ENCODE data around the gene S100A2.
"Not testable (repeated sequence)": the region's sequence is repeated elsewhere in the genome, so short reads cannot be mapped to it uniquely, and the experiment has no call there.

Gene S100A2

GRCh38 chr1:153567621-153568366, 2.1 kb upstream of the S100A2 start:
- DNase-seq (ENCODE audit: low read depth) = no peak
- TF ChIP-seq, protein P1, sequence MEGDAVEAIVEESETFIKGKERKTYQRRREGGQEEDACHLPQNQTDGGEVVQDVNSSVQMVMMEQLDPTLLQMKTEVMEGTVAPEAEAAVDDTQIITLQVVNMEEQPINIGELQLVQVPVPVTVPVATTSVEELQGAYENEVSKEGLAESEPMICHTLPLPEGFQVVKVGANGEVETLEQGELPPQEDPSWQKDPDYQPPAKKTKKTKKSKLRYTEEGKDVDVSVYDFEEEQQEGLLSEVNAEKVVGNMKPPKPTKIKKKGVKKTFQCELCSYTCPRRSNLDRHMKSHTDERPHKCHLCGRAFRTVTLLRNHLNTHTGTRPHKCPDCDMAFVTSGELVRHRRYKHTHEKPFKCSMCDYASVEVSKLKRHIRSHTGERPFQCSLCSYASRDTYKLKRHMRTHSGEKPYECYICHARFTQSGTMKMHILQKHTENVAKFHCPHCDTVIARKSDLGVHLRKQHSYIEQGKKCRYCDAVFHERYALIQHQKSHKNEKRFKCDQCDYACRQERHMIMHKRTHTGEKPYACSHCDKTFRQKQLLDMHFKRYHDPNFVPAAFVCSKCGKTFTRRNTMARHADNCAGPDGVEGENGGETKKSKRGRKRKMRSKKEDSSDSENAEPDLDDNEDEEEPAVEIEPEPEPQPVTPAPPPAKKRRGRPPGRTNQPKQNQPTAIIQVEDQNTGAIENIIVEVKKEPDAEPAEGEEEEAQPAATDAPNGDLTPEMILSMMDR (IDR thresholded peaks at IDR 0.05; ENCODE audit: control insufficient read depth, insufficient read depth, low read depth, low read length, missing control alignments) = no peak
- no peak overlapping the region; the same call in 1 of the 2 replicates for H3K4me3 ChIP-seq (ENCODE audit: control insufficient read depth, low read depth, low read length)

GRCh38 chr1:153566414-153567371, 1.0 kb upstream of the S100A2 start:
- DNase-seq (ENCODE audit: low read depth) = peak; percentile 95
- H3K4me3 ChIP-seq (ENCODE audit: control insufficient read depth, low read depth, low read length) = peak overlapping the region; percentile 9
- TF ChIP-seq, protein P1 (IDR thresholded peaks at IDR 0.05; ENCODE audit: control insufficient read depth, insufficient read depth, low read depth, low read length, missing control alignments) = no peak

GRCh38 chr1:153563991-153564390, 1.7 kb downstream of the S100A2 start:
- TF ChIP-seq, protein P1 (IDR thresholded peaks at IDR 0.05; ENCODE audit: control insufficient read depth, insufficient read depth, low read depth, low read length, missing control alignments) = no peak
- no peak for DNase-seq (ENCODE audit: low read depth)

DNA sequence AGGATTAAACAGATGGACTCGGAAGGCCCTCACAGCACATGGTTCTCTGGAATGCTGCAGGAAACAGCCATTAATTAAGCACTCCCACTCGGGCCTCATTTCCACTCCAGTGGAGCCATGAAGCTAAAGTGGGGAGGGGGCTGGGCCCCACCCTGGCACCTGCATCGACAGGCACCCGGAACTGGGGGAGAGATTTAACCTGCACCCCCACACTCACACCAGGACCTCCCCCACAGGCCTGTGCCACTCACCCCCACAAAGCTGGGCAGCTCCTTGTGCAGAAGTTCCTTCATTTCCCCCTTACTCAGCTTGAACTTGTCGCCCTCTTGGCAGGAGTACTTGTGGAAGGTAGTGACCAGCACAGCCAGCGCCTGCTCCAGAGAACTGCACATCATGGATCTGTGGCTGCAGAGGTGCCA, 2.2 kb downstream of the S100A2 start:
- TF ChIP-seq, protein P1 (IDR thresholded peaks at IDR 0.05; ENCODE audit: control insufficient read depth, insufficient read depth, low read depth, low read length, missing control alignments) = no peak

More at GRCh38 chr1:153563991-153564390, 1.7 kb downstream of the S100A2 start:
- no peak overlapping the region for H3K4me3 ChIP-seq (ENCODE audit: control insufficient read depth, low read depth, low read length)

DNA sequence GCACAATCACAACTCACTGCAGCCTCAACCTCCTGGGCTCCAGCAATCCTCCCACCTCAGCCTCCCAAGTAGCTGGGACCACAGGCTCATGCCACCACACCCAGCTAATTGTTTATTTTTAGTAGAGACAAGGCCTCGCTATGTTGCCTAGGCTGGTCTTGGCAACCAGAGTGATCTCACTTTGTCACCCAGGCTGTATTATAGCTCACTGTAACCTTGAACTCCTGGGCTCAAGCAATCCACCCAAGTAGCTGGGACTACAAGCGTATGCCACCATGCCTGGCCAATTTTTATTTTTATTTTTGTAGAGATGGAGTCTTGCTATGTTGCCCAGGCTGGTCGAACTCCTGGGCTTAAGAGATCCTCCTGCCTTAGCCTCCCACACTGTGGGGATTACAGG, 3.6 kb downstream of the S100A2 start:
- not testable (repeated sequence) for H3K4me3 ChIP-seq (ENCODE audit: control insufficient read depth, low read depth, low read length); DNase-seq (ENCODE audit: low read depth)

More for the DNA sequence above, 2.2 kb downstream of the S100A2 start:
- H3K4me3 ChIP-seq (ENCODE audit: control insufficient read depth, low read depth, low read length) = no peak overlapping the region
- DNase-seq (ENCODE audit: low read depth) = no peak

- TF ChIP-seq, protein P1 (IDR thresholded peaks at IDR 0.05; ENCODE audit: control insufficient read depth, insufficient read depth, low read depth, low read length, missing control alignments) = no peak
- no peak for DNase-seq (ENCODE audit: low read depth)
- H3K4me3 ChIP-seq (ENCODE audit: control insufficient read depth, low read depth, low read length) = no peak overlapping the region
Measured at GRCh38 chr1:153561466-153561985, 4.1 kb downstream of the S100A2 start.
